Endothelial cell of umbilical vein (primary cell): Measurements from ENCODE around the gene NPFFR1. TPM values are rescaled to one million over a fixed set of nuclear protein-coding genes. Genes with fewer than 3 reads are reported as not detected.

Experiments used
- BruUV-seq: library from RNA; stranded (reverse); fragments of 400-500 nt; replicated peaks from 2 replicates; lab custom pipeline; 2021; lab: Mats Ljungman, UMichigan
- CTCF ChIA-PET: fragments of 300-600, 350-600 bp; sonication (Branson Sonifier 250); formaldehyde crosslinking; loops from one replicate; lab custom pipeline; 2021; ENCODE audit warnings: antibody characterized with exemption, inconsistent platforms; lab: Charles Lee
- POLR2A ChIA-PET: fragments of 300-600, 350-600 bp; sonication (Branson Sonifier 250); formaldehyde crosslinking; loops from one replicate; lab custom pipeline; 2021; ENCODE audit warnings: antibody characterized with exemption, inconsistent platforms; lab: Charles Lee
- DNase-seq: peaks from one replicate; pipeline ENCODE4 v3.0.0-alpha.2; 2011; ENCODE audit warnings: low read depth, low spot score
- FAIRE-seq: peaks from 2 replicates; lab custom pipeline; 2011; peaks lifted over from hg19 to GRCh38; lab: Jason Lieb, UNC
- H2AFZ ChIP-seq: 2 replicates; pipeline ENCODE4 v1.6.0; 2012; ENCODE audit warnings: low read depth, low read length, control low read depth, inconsistent platforms
- H3K27ac ChIP-seq: 2 replicates; pipeline ENCODE4 v1.5.1; 2011; ENCODE audit warnings: low read depth, mild to moderate bottlenecking, control low read depth, low read length, moderate library complexity; ENCODE audit not compliant: insufficient read depth
- H3K27me3 ChIP-seq, 2 experiments: 2 replicates each; pipeline versions ENCODE4 v1.6.0 to v1.6.1; 2011; ENCODE audit warnings: low read length in 2 of 2, mixed read lengths in 1 of 2; ENCODE audit not compliant: control insufficient read depth in 2 of 2, insufficient read depth in 2 of 2
- H3K36me3 ChIP-seq, 2 experiments: 2 replicates in 1 of 2; 3 replicates in 1 of 2; pipeline ENCODE4 v1.5.1; 2011; ENCODE audit warnings: low read length in 2 of 2, mild to moderate bottlenecking in 1 of 2, moderate library complexity in 1 of 2; ENCODE audit not compliant: control insufficient read depth in 2 of 2, insufficient read depth in 2 of 2; ENCODE audit errors: extremely low read depth in 1 of 2
- H3K4me1 ChIP-seq: 3 replicates; pipeline ENCODE4 v1.5.1; 2011; ENCODE audit warnings: mild to moderate bottlenecking, low read length; ENCODE audit not compliant: control insufficient read depth, insufficient read depth; ENCODE audit errors: extremely low read depth
- H3K4me2 ChIP-seq: 2 replicates; pipeline ENCODE4 v1.6.1; 2011; ENCODE audit warnings: low read length, control low read depth, mixed read lengths; ENCODE audit not compliant: insufficient read depth
- H3K4me3 ChIP-seq, 3 experiments: fragments of 200-600 bp in 1 of 3; sonication (generic), shearing (Covaris generic) in 1 of 3; replicated peaks in 1 of 3; 2 replicates each; pipeline ENCODE4 v1.5.1; 2011 to 2016; ENCODE audit warnings: control low read depth in 3 of 3, low read length in 3 of 3, mild to moderate bottlenecking in 2 of 3, inconsistent platforms in 1 of 3, low read depth in 1 of 3, moderate library complexity in 1 of 3; ENCODE audit not compliant: insufficient read depth in 1 of 3
- H3K79me2 ChIP-seq: 2 replicates; pipeline ENCODE4 v1.6.0; 2012; ENCODE audit warnings: low read length, inconsistent platforms; ENCODE audit not compliant: control insufficient read depth, insufficient read depth
- H3K9ac ChIP-seq: replicated peaks from 2 replicates; pipeline ENCODE3; 2011; ENCODE audit warnings: low read length, control low read depth; ENCODE audit not compliant: insufficient read depth; ENCODE audit errors: extremely low read depth
- H3K9me1 ChIP-seq: replicated peaks from 3 replicates; pipeline ENCODE4 v1.6.0; 2011; ENCODE audit warnings: mild to moderate bottlenecking, low read length; ENCODE audit not compliant: control insufficient read depth, insufficient read depth; ENCODE audit errors: extremely low read depth
- H3K9me3 ChIP-seq: replicated peaks from 2 replicates; pipeline ENCODE4 v1.5.1; 2012; ENCODE audit warnings: low read length, inconsistent platforms; ENCODE audit not compliant: control insufficient read depth, insufficient read depth
- H4K20me1 ChIP-seq: replicated peaks from 2 replicates; pipeline ENCODE3; 2011; ENCODE audit warnings: mild to moderate bottlenecking, low read length; ENCODE audit not compliant: control insufficient read depth, insufficient read depth; ENCODE audit errors: extremely low read depth
- CTCF ChIP-seq, 2 donors: IDR thresholded peaks; 1 replicate in 1 of 2; 2 replicates in 1 of 2; pipeline ENCODE4 v1.5.1; 2011; ENCODE audit warnings: low read length in 2 of 2, mild to moderate bottlenecking in 2 of 2, moderate library complexity in 2 of 2, control low read depth in 1 of 2, inconsistent platforms in 1 of 2, low read depth in 1 of 2; ENCODE audit not compliant: insufficient read depth in 1 of 2; ENCODE audit errors: extremely low read depth in 1 of 2
- EZH2 ChIP-seq: IDR thresholded peaks from 2 replicates; pipeline ENCODE4 v1.6.1; 2012; ENCODE audit warnings: borderline replicate concordance, low read depth, mild to moderate bottlenecking, moderate library complexity, low read length, inconsistent platforms; ENCODE audit not compliant: severe bottlenecking
- FOS ChIP-seq: IDR thresholded peaks from 2 replicates; pipeline ENCODE4 v1.6.1; 2011; ENCODE audit warnings: mild to moderate bottlenecking, low read length, moderate library complexity, borderline replicate concordance; ENCODE audit not compliant: insufficient read depth
- GATA2 ChIP-seq: IDR thresholded peaks from 2 replicates; pipeline ENCODE4 v1.7.0; 2011; ENCODE audit warnings: low read depth, mild to moderate bottlenecking, moderate library complexity, mixed read lengths, low read length; ENCODE audit not compliant: insufficient read length, insufficient read depth
- JUN ChIP-seq: IDR thresholded peaks from 2 replicates; pipeline ENCODE4 v1.6.1; 2011; ENCODE audit warnings: borderline replicate concordance, low read depth; ENCODE audit not compliant: insufficient read length, insufficient read depth
- MYC ChIP-seq: IDR thresholded peaks from one replicate; pipeline ENCODE4 v1.6.1; 2011; ENCODE audit warnings: mild to moderate bottlenecking, low read depth, low read length
- POLR2A ChIP-seq: IDR thresholded peaks from 2 replicates; pipeline ENCODE4 v1.6.1; 2012; ENCODE audit warnings: low read depth, mild to moderate bottlenecking, control low read depth, low read length
- POLR2AphosphoS5 ChIP-seq: IDR thresholded peaks from 2 replicates; pipeline ENCODE4 v1.6.1; 2012; ENCODE audit warnings: low read depth, mild to moderate bottlenecking, control low read depth, low read length, moderate library complexity; ENCODE audit not compliant: insufficient read depth
- dilution Hi-C: fragments of 300-500 bp; cut with MboI; formaldehyde crosslinking; loops from one replicate; pipeline ENCODE4 v1.15.0; 2019; ENCODE audit warnings: low sequenced_read_pairs; ENCODE audit not compliant: extremely low pct_ligation_motif_present
- intact Hi-C: fragments of 100-400 bp; cut with micrococcal nuclease; formaldehyde crosslinking; loops from one replicate; pipeline ENCODE4 v1.10.0; 2022
- polyA plus RNA-seq, 4 experiments: library from polyadenylated mRNA; depleted of rRNA in 3 of 4; stranded (reverse) in 3 of 4; unstranded in 1 of 4; fragments of >200 nt; gene quantifications; 2 replicates each; pipeline versions ENCODE4 v1.2.1 to v1.2.3, GENCODE V29; 2011 to 2012; ENCODE audit warnings: missing spikeins in 1 of 4
- total RNA-seq: library from RNA; stranded (reverse); gene quantifications from 2 replicates; pipeline ENCODE4 v1.2.3, GENCODE V29; 2021
- TF ChIP-seq, protein P1 (sequence below): IDR thresholded peaks from 2 replicates; pipeline ENCODE4 v1.6.1; 2011; ENCODE audit not compliant: insufficient read depth, insufficient read length

Gene NPFFR1
- total and polyA plus RNA-seq, 2 donors (not counting 3 experiments of a cell fraction or from before 2014, with no cell fraction given) = not detected

DNA sequence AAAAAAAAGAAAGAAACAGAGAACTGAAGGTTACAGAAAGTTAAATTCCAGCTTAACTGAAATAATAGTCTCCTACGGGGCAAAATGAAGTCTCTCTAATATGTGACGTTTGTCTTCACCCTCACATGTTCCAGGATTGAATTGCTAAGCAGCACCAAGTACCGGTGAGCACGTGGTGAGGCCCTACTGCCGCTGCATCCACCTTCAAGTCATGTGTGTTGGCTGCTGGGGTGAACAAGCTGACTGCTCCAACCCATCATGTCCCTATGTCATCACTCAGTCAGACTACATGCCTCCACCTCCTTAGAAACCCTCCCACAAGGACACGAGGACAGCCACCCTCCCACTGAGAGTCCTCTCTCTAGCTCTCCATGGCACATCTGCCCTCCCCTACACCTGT lies 35.4 kb upstream of the NPFFR1 start:
- POLR2A ChIA-PET = no interaction called here
- intact Hi-C loops = no loop called here

More for the DNA sequence above, 35.4 kb upstream of the NPFFR1 start:
- BruUV-seq = no TSS peak
- H3K79me2 ChIP-seq = no peaks in the 10 kb centered on the region
- no peak for TF ChIP-seq MYC
- no peak for TF ChIP-seq GATA2
- no peak for TF ChIP-seq FOS
- TF ChIP-seq CTCF (IDR thresholded peaks at IDR 0.05; ENCODE audit: extremely low read depth in 1 of 2, insufficient read depth in 1 of 2, low read depth in 1 of 2, low read length in 2 of 2) = no peak
- TF ChIP-seq EZH2 = no peak
- TF ChIP-seq, protein P1, sequence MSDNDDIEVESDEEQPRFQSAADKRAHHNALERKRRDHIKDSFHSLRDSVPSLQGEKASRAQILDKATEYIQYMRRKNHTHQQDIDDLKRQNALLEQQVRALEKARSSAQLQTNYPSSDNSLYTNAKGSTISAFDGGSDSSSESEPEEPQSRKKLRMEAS = no peak
- TF ChIP-seq JUN = no peak
- no peak for TF ChIP-seq POLR2A
- TF ChIP-seq POLR2AphosphoS5 = no peak
- no peak overlapping the region for H3K4me3 ChIP-seq
- no peaks in the 10 kb centered on the region for H3K9me1 ChIP-seq
- DNase-seq (no peak), FAIRE-seq (no peak)
- no peak overlapping the region for H3K9ac ChIP-seq
- no peaks in the 10 kb centered on the region for H3K36me3 ChIP-seq
- no peak overlapping the region for H3K27ac ChIP-seq
- H3K4me2 ChIP-seq = no peak overlapping the region
- no peaks in the 10 kb centered on the region for H3K9me3 ChIP-seq
- H3K27me3 ChIP-seq = no peaks in the 10 kb centered on the region
- CTCF ChIA-PET = interaction anchor here (0.6 to 2.1 kb wide), 4 partner anchors 9 to 69 kb away, joined by 3 to 5 read pairs (median 4); no protein-coding TSS in a partner anchor
- H2AFZ ChIP-seq = no peak overlapping the region
- no peaks in the 10 kb centered on the region for H3K4me1 ChIP-seq
- dilution Hi-C loops = no loop called here
- no peaks in the 10 kb centered on the region for H4K20me1 ChIP-seq
